ENCODE data around the gene ATMIN. TPM values are rescaled to one million over a fixed set of nuclear protein-coding genes. Genes with fewer than 3 reads are reported as not detected.

Gene ATMIN
- total and polyA plus RNA-seq, 4 donors, result 6.8 to 17.8 (median 12.3) TPM

- Histone ChIP-seq H3K4me3 (ENCODE audit: low read depth in 1 of 3, low read length in 3 of 3) (no peak overlapping the region), H3K27me3 (ENCODE audit: control insufficient read depth in 4 of 4, insufficient read depth in 4 of 4, low read length in 3 of 4) (no peaks in the 10 kb centered on the region), H3K9me3 (ENCODE audit: control insufficient read depth in 4 of 4, low read length in 3 of 4) (no peaks in the 10 kb centered on the region), H3K36me3 (ENCODE audit: control insufficient read depth in 4 of 4, insufficient read depth in 3 of 4, low read depth in 1 of 4, low read length in 3 of 4) (no peaks in the 10 kb centered on the region), H3K9ac (ENCODE audit: low read depth in 1 of 2, low read length in 2 of 2) (no peak overlapping the region), H3K4me1 (ENCODE audit: control insufficient read depth in 4 of 4, insufficient read depth in 4 of 4, low read length in 3 of 4) (no peaks in the 10 kb centered on the region), H3K27ac (ENCODE audit: low read depth in 1 of 2, low read length in 2 of 2) (no peak overlapping the region)
- WGBS, result 89% methylated on average over 1 of the region's 1 CpG
- no peak for DNase-seq (ENCODE audit: low spot score)
- TF ChIP-seq JUND (IDR thresholded peaks at IDR 0.05) (no peak), RAD21 (IDR thresholded peaks at IDR 0.05) (no peak), SP1 (IDR thresholded peaks at IDR 0.05) (no peak), CTCF (IDR thresholded peaks at IDR 0.05; ENCODE audit: low read depth, low read length, missing input control) (no peak), GABPA (IDR thresholded peaks at IDR 0.05 in 1 of 2, conservative IDR thresholded peaks at IDR 0.05 in 1 of 2) (no peak), TAF1 (conservative IDR thresholded peaks at IDR 0.05) (no peak), YY1 (IDR thresholded peaks at IDR 0.05) (no peak)
Measured at GRCh38 chr16:81067166-81067565, 31.5 kb downstream of the ATMIN start.

- Histone ChIP-seq H3K36me3 (ENCODE audit: control insufficient read depth in 4 of 4, insufficient read depth in 3 of 4, low read depth in 1 of 4, low read length in 3 of 4) (no peaks in the 10 kb centered on the region), H3K4me3 (ENCODE audit: low read depth in 1 of 3, low read length in 3 of 3) (no peak overlapping the region), H3K27me3 (ENCODE audit: control insufficient read depth in 4 of 4, insufficient read depth in 4 of 4, low read length in 3 of 4) (no peaks in the 10 kb centered on the region), H3K9me3 (ENCODE audit: control insufficient read depth in 4 of 4, low read length in 3 of 4) (no peaks in the 10 kb centered on the region), H3K27ac (ENCODE audit: low read depth in 1 of 2, low read length in 2 of 2) (no peak overlapping the region), H3K4me1 (ENCODE audit: control insufficient read depth in 4 of 4, insufficient read depth in 4 of 4, low read length in 3 of 4) (no peaks in the 10 kb centered on the region), H3K9ac (ENCODE audit: low read depth in 1 of 2, low read length in 2 of 2) (no peak overlapping the region)
- TF ChIP-seq EGR1 (IDR thresholded peaks at IDR 0.05; ENCODE audit: low read depth in 2 of 2) (no peak), RXRA (IDR thresholded peaks at IDR 0.05) (no peak), GABPA (IDR thresholded peaks at IDR 0.05 in 1 of 2, conservative IDR thresholded peaks at IDR 0.05 in 1 of 2) (no peak), SP1 (IDR thresholded peaks at IDR 0.05) (no peak), CTCF (IDR thresholded peaks at IDR 0.05; ENCODE audit: low read depth, low read length, missing input control) (no peak), TAF1 (conservative IDR thresholded peaks at IDR 0.05) (no peak), RAD21 (IDR thresholded peaks at IDR 0.05) (no peak), MAX (IDR thresholded peaks at IDR 0.05) (no peak), HNF4G (IDR thresholded peaks at IDR 0.05) (no peak), REST (IDR thresholded peaks at IDR 0.05) (no peak), JUND (IDR thresholded peaks at IDR 0.05) (no peak), ZBTB33 (IDR thresholded peaks at IDR 0.05) (no peak), NR2F2 (IDR thresholded peaks at IDR 0.05) (no peak), FOXA2 (IDR thresholded peaks at IDR 0.05) (no peak), HNF4A (conservative IDR thresholded peaks at IDR 0.05) (no peak), FOXA1 (IDR thresholded peaks at IDR 0.05) (no peak), YY1 (IDR thresholded peaks at IDR 0.05) (no peak)
- TF ChIP-seq, protein P1, sequence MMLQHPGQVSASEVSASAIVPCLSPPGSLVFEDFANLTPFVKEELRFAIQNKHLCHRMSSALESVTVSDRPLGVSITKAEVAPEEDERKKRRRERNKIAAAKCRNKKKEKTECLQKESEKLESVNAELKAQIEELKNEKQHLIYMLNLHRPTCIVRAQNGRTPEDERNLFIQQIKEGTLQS (IDR thresholded peaks at IDR 0.05), result no peak
- no peak for DNase-seq (ENCODE audit: low spot score)
- WGBS, result 95% methylated on average over 4 of the region's 4 CpGs
Measured at GRCh38 chr16:81069063-81069462, 33.4 kb downstream of the ATMIN start.

Data from liver (tissue), 9 donors.